ENCODE measurements around the gene IGF1. TPM values are rescaled to one million over a fixed set of nuclear protein-coding genes. Genes with fewer than 3 reads are reported as not detected.

The IGF1 gene
- total RNA-seq, 1 donor from 2014 or later: 62.2 TPM

DNA sequence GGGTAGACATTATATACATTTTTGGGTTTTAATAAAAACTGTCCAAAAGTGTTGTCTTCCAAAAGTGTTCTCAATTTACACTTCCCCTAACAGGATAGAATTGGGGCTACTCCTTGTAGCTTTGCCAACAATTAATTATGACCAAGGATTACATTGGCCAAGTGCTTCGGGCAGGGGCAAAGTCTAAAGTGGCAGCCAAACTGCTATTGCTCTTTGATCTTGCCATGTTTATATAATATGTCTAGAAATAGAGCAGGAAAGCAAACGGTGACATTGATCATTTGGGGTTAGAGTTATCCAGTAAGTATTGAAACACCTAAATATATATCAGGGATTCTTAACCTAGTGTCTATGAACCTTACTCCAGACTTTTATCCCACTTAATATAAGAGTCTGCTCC is 31.2 kb upstream of the IGF1 start:
- Mint-ChIP-seq H3K9me3 (peaks cover 15% of the 10 kb centered on the region), H3K4me1 (peaks cover 8% of the 10 kb centered on the region), H3K4me3 (no peak overlapping the region), H3K27ac (no peak overlapping the region), H3K36me3 (peaks cover 4% of the 10 kb centered on the region), H3K27me3 (ENCODE audit: low read depth) (no peaks in the 10 kb centered on the region)
- TF ChIP-seq, protein P1, sequence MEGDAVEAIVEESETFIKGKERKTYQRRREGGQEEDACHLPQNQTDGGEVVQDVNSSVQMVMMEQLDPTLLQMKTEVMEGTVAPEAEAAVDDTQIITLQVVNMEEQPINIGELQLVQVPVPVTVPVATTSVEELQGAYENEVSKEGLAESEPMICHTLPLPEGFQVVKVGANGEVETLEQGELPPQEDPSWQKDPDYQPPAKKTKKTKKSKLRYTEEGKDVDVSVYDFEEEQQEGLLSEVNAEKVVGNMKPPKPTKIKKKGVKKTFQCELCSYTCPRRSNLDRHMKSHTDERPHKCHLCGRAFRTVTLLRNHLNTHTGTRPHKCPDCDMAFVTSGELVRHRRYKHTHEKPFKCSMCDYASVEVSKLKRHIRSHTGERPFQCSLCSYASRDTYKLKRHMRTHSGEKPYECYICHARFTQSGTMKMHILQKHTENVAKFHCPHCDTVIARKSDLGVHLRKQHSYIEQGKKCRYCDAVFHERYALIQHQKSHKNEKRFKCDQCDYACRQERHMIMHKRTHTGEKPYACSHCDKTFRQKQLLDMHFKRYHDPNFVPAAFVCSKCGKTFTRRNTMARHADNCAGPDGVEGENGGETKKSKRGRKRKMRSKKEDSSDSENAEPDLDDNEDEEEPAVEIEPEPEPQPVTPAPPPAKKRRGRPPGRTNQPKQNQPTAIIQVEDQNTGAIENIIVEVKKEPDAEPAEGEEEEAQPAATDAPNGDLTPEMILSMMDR (IDR thresholded peaks at IDR 0.05; ENCODE audit: unreplicated experiment): no peak
- DNase-seq (ENCODE audit: low spot score in 2 of 2, unreplicated experiment in 2 of 2): no peak

DNA sequence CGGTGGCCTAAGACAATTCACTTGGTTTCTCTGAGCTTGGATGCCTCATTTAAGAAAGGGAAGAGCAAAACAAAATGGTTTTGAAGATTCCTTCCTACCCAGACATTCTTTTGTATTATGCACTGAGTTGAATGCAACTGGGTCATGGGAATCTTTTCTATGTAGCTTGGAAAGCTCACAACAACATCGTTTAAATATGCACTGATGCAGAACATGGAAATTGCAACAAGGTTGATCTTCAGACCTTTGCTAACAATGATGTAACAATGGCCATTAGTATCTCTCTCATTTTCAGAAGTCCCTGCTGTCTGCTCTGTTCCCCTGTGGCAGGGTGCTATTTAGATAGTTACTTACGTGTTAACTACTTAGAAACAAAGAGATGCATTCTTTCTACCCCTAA is 30.1 kb upstream of the IGF1 start:
- Mint-ChIP-seq H3K9me3 (peaks cover 24% of the 10 kb centered on the region), H3K27me3 (ENCODE audit: low read depth) (no peaks in the 10 kb centered on the region), H3K4me3 (no peak overlapping the region), H3K27ac (no peak overlapping the region), H3K36me3 (peaks cover 6% of the 10 kb centered on the region), H3K4me1 (peaks cover 5% of the 10 kb centered on the region)
- TF ChIP-seq, protein P1 (IDR thresholded peaks at IDR 0.05; ENCODE audit: unreplicated experiment): no peak
- no peak for DNase-seq (ENCODE audit: low spot score in 2 of 2, unreplicated experiment in 2 of 2)

DNA sequence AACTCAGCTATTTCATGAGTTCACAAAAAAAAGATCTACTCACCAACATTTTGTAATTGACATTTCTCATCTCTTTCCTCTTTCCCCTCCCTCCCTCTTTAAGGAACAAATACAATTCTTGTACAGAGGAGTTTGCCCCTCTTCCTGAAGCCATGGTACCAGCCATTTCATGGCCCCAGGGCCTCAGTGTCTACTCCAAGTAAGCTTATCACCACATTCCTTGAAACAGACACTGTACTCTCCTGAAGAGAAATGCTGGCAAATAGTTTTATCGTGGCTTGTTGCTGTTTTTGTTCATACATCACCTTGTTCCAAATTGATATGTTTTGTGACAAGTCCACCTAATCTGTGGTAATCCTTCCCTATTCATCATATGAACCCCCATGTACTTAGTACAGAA is 29.7 kb upstream of the IGF1 start:
- no peaks in the 10 kb centered on the region for H3K27me3 Mint-ChIP-seq (ENCODE audit: low read depth)
- peaks cover 5% of the 10 kb centered on the region for H3K4me1 Mint-ChIP-seq
- H3K27ac Mint-ChIP-seq: no peak overlapping the region
- no peak overlapping the region for H3K4me3 Mint-ChIP-seq
- peaks cover 27% of the 10 kb centered on the region for H3K9me3 Mint-ChIP-seq
- DNase-seq (ENCODE audit: low spot score in 2 of 2, unreplicated experiment in 2 of 2): no peak
- H3K36me3 Mint-ChIP-seq: peaks cover 7% of the 10 kb centered on the region
- TF ChIP-seq, protein P1 (IDR thresholded peaks at IDR 0.05; ENCODE audit: unreplicated experiment): no peak

DNA sequence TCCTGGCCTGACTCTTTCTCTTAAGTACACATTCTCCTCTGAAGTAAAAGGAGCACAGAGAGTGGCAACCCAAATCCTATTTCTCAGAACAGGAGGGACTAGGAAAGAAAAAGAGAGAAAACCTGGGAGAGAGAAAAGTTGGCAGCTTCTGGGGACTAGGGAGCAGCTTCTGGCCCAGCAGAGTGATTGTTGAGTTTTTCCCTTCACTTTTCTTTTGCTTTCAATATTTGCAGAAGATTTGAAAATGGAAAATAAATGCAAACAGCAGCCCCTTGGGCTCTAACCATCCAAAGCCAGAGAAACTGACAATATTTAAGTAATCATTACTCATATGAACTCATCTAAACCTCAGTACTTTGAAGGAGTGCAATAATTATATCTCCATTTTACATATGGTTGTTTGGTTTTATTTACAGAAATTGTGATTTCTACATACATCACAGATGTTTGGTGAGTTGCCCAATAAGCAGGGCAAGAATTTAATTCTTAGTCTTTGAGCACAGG is 28.8 kb upstream of the IGF1 start:
- Mint-ChIP-seq H3K36me3 (peaks cover 7% of the 10 kb centered on the region), H3K4me3 (no peak overlapping the region), H3K9me3 (peaks cover 27% of the 10 kb centered on the region), H3K27me3 (ENCODE audit: low read depth) (no peaks in the 10 kb centered on the region), H3K4me1 (peaks cover 5% of the 10 kb centered on the region), H3K27ac (no peak overlapping the region)
- TF ChIP-seq, protein P1 (IDR thresholded peaks at IDR 0.05; ENCODE audit: unreplicated experiment): no peak
- no peak for DNase-seq (ENCODE audit: low spot score in 2 of 2, unreplicated experiment in 2 of 2)

DNA sequence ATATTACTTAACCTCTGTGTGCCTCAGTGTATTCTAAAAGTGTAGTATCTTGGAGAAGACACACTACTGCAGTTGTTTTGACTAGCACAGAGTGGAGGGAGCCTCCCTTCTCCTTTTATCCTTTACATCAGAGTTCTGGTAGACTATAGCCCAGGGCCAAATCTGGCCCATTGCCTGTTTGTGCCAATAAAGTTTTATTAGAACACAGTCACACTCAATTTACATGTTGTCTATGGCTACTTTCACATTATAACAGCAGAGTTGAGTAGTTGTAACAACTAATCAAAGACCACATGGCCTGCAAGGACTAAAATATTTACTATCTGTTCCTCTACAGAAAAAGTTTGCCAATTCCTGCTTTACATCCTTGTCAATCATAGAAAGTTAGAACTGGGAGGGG is 27.7 kb upstream of the IGF1 start:
- no peak for DNase-seq (ENCODE audit: low spot score in 2 of 2, unreplicated experiment in 2 of 2)
- Mint-ChIP-seq H3K36me3 (peaks cover 7% of the 10 kb centered on the region), H3K9me3 (peaks cover 27% of the 10 kb centered on the region), H3K4me1 (peaks cover 10% of the 10 kb centered on the region), H3K27me3 (ENCODE audit: low read depth) (no peaks in the 10 kb centered on the region), H3K4me3 (no peak overlapping the region), H3K27ac (no peak overlapping the region)
- TF ChIP-seq, protein P1 (IDR thresholded peaks at IDR 0.05; ENCODE audit: unreplicated experiment): no peak

DNA sequence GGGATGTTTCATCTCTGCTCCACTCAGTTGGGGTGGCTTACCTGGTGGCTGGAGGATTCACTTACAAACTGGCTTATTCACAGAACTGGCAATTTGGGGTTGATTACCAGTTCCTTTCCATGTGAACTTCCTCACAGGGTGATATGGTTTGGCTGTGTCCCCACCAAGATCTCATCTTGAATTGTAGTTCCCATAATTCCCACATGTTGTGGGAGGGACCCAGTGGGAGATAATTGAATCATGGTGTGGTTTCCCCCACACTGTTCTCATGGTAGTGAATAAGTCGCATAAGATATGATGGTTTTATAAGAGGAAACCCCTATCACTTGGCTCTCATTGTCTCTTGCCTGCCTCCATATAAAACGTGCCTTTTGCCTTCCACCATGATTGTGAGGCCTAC is 26.9 kb upstream of the IGF1 start:
- H3K27me3 Mint-ChIP-seq (ENCODE audit: low read depth): no peaks in the 10 kb centered on the region
- H3K27ac Mint-ChIP-seq: no peak overlapping the region

More for the DNA sequence above, 26.9 kb upstream of the IGF1 start:
- TF ChIP-seq, protein P1 (IDR thresholded peaks at IDR 0.05; ENCODE audit: unreplicated experiment): no peak
- H3K4me3 Mint-ChIP-seq: no peak overlapping the region
- DNase-seq (ENCODE audit: low spot score in 2 of 2, unreplicated experiment in 2 of 2): no peak
- peaks cover 7% of the 10 kb centered on the region for H3K36me3 Mint-ChIP-seq
- peaks cover 27% of the 10 kb centered on the region for H3K9me3 Mint-ChIP-seq
- H3K4me1 Mint-ChIP-seq: peaks cover 10% of the 10 kb centered on the region

All from mesothelial cell of epicardium (in vitro differentiated cells).